ENCODE results near the gene KLHL6. TPM values are rescaled to one million over a fixed set of nuclear protein-coding genes. Genes with fewer than 3 reads are reported as not detected.

Gene KLHL6
- total RNA-seq, 1 experiment from 2014 or later, result 0.03 TPM

- TF ChIP-seq TCF7L2 (IDR thresholded peaks at IDR 0.05; ENCODE audit: low read depth, low read length) (no peak), POLR2AphosphoS5 (IDR thresholded peaks at IDR 0.05; ENCODE audit: low read depth, low read length) (no peak), SIN3A (IDR thresholded peaks at IDR 0.05; ENCODE audit: borderline replicate concordance, insufficient read depth, low read depth, low read length) (no peak), REST (IDR thresholded peaks at IDR 0.05; ENCODE audit: insufficient read depth in 1 of 2, low read depth in 2 of 2, low read length in 1 of 2) (no peak)
- TF ChIP-seq, protein P1, sequence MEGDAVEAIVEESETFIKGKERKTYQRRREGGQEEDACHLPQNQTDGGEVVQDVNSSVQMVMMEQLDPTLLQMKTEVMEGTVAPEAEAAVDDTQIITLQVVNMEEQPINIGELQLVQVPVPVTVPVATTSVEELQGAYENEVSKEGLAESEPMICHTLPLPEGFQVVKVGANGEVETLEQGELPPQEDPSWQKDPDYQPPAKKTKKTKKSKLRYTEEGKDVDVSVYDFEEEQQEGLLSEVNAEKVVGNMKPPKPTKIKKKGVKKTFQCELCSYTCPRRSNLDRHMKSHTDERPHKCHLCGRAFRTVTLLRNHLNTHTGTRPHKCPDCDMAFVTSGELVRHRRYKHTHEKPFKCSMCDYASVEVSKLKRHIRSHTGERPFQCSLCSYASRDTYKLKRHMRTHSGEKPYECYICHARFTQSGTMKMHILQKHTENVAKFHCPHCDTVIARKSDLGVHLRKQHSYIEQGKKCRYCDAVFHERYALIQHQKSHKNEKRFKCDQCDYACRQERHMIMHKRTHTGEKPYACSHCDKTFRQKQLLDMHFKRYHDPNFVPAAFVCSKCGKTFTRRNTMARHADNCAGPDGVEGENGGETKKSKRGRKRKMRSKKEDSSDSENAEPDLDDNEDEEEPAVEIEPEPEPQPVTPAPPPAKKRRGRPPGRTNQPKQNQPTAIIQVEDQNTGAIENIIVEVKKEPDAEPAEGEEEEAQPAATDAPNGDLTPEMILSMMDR (IDR thresholded peaks at IDR 0.05), result no peak
- POLR2A ChIA-PET, result no interaction called here
- H3K4me3 ChIP-seq (ENCODE audit: low read depth in 2 of 2, low read length in 2 of 2), result no peak overlapping the region
- CTCF ChIA-PET, result interaction anchor here (1.1 kb wide), 1 partner anchor 35 kb away, joined by 4 read pairs; no protein-coding TSS in a partner anchor
- H3K27ac ChIP-seq (ENCODE audit: low read length), result no peak overlapping the region
- no peaks in the 10 kb centered on the region for H3K4me1 ChIP-seq (ENCODE audit: control insufficient read depth, insufficient read depth, low read length)
- no peaks in the 10 kb centered on the region for H3K27me3 ChIP-seq (ENCODE audit: control insufficient read depth, insufficient read depth, low read length)
- in situ Hi-C loops (cut with HindIII; ENCODE audit: low pct_unique_long_range_greater_than_20kb, low sequenced_read_pairs) (no loop called here), intact Hi-C loops (cut with micrococcal nuclease; ENCODE audit: unreplicated experiment) (no loop called here)
- no peak for ATAC-seq
- no peaks in the 10 kb centered on the region for H3K9me3 ChIP-seq (ENCODE audit: control insufficient read depth, insufficient read depth, low read depth, low read length)
- no peaks in the 10 kb centered on the region for H3K36me3 ChIP-seq (ENCODE audit: control insufficient read depth, insufficient read depth, low read length)
- no TSS peak for BruUV-seq (replicated peaks)
- DNase-seq (ENCODE audit: low read depth, low spot score), result no peak
These were observed 18.2 kb downstream of the KLHL6 start for GRCh38 chr3:183537295-183537730.

DNA sequence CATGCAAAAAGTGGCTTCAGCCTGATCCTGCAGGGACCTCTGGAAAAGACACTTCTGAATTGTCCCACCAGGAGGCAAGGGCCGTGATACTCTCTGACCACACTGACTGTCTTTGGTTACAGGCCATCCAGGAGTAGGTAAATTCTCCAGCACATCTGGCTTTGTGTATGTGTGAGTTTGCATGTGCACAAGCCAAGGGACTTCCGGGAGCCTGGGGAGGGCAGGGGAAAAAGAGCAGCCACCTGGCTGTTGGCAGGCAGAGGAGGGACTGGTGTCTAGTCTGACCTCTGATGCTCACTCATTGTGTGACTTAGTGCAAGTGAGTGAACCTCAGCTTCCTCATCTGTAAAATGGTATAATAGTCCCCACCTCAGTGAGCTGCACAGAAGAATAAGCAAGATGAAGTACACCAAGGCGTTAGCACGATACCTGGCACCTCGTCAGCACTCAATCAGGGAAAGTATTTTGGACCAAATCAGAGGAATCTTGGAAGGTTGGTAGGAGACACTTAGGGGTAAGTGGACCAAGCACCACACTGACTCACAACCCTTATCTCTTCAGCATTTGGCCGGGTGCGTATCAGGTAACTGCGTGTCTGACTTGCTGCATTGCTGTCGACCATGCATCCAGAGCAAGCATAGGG, 19.1 kb downstream of the KLHL6 start:
- no peaks in the 10 kb centered on the region for H3K9me3 ChIP-seq (ENCODE audit: control insufficient read depth, insufficient read depth, low read depth, low read length)
- no TSS peak for BruUV-seq (replicated peaks)
- intact Hi-C loops (cut with micrococcal nuclease; ENCODE audit: unreplicated experiment) (no loop called here), in situ Hi-C loops (cut with HindIII; ENCODE audit: low pct_unique_long_range_greater_than_20kb, low sequenced_read_pairs) (no loop called here)
- ATAC-seq (no peak), DNase-seq (ENCODE audit: low read depth, low spot score) (no peak)
- no peak for TF ChIP-seq TCF7L2 (IDR thresholded peaks at IDR 0.05; ENCODE audit: low read depth, low read length)
- no peak for TF ChIP-seq POLR2AphosphoS5 (IDR thresholded peaks at IDR 0.05; ENCODE audit: low read depth, low read length)
- TF ChIP-seq, protein P1 (IDR thresholded peaks at IDR 0.05), result no peak
- no peak for TF ChIP-seq REST (IDR thresholded peaks at IDR 0.05; ENCODE audit: insufficient read depth in 1 of 2, low read depth in 2 of 2, low read length in 1 of 2)
- no peak for TF ChIP-seq SIN3A (IDR thresholded peaks at IDR 0.05; ENCODE audit: borderline replicate concordance, insufficient read depth, low read depth, low read length)
- no peak overlapping the region for H3K27ac ChIP-seq (ENCODE audit: low read length)
- H3K4me3 ChIP-seq (ENCODE audit: low read depth in 2 of 2, low read length in 2 of 2), result no peak overlapping the region
- ChIA-PET POLR2A (no interaction called here), CTCF (no interaction called here)
- H3K36me3 ChIP-seq (ENCODE audit: control insufficient read depth, insufficient read depth, low read length), result no peaks in the 10 kb centered on the region
- no peaks in the 10 kb centered on the region for H3K27me3 ChIP-seq (ENCODE audit: control insufficient read depth, insufficient read depth, low read length)
- H3K4me1 ChIP-seq (ENCODE audit: control insufficient read depth, insufficient read depth, low read length), result no peaks in the 10 kb centered on the region
